NCI-H2107 treated with DMSO at 0.1 percent for 48 hours (cell line): ENCODE measurements around the gene ITIH3.

ENCODE experiments used
- DNase-seq: peaks from one replicate; lab custom pipeline; 2025; ENCODE audit not compliant: unreplicated experiment; lab: John Stamatoyannopoulos, UW

ITIH3 gene

DNA sequence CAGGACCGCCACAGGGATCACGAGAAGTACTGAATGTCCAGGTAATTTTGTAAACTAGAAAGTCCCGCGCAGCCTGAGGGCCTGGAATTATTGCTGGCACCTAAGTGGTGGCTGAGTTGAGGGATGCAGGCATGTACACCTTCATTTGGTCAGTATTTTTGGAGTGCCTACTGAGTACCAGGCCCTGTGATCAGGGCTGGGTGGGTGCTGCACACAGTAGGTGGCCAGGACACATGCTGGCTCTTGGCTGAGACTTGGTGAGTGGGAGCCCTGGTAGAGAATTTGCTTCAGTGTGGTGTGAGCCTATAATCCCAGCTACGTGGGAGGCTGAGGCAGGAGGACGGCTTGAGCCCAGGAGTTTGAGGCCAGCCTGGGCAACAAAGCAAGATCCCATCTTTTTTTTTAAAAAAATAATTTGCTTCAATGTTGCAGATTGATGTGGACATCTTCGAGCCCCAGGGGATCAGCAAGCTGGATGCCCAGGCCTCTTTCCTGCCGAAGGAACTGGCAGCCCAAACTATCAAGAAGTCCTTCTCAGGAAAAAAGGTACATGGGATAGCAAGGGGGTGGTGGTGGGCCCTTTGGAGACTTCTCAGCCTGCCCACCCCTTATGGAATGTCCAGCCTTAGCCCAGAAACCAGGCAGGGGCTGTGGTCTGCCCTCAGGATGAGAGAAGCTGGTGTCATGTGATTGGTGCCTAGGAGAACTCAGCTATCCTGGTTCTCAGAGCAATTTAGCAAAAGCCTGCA, 14.6 kb upstream of the ITIH3 start:
- DNase-seq = no peak

DNA sequence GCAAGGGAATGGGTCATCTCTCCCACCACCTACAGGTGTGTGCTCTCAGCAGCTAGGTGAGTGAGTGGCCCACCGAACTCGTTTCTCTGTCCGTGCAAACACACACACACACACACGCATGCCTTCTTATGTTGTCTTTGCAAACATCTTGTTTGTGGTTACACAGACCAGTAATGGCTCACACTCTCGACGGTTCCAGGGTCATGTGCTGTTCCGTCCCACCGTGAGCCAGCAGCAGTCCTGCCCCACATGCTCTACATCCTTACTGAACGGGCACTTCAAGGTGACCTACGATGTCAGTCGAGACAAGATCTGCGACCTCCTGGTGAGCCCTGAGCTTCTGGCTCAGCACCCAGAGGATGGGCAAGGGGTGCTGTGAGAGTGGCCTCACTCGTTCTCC, 12.9 kb upstream of the ITIH3 start:
- DNase-seq = no peak

DNA sequence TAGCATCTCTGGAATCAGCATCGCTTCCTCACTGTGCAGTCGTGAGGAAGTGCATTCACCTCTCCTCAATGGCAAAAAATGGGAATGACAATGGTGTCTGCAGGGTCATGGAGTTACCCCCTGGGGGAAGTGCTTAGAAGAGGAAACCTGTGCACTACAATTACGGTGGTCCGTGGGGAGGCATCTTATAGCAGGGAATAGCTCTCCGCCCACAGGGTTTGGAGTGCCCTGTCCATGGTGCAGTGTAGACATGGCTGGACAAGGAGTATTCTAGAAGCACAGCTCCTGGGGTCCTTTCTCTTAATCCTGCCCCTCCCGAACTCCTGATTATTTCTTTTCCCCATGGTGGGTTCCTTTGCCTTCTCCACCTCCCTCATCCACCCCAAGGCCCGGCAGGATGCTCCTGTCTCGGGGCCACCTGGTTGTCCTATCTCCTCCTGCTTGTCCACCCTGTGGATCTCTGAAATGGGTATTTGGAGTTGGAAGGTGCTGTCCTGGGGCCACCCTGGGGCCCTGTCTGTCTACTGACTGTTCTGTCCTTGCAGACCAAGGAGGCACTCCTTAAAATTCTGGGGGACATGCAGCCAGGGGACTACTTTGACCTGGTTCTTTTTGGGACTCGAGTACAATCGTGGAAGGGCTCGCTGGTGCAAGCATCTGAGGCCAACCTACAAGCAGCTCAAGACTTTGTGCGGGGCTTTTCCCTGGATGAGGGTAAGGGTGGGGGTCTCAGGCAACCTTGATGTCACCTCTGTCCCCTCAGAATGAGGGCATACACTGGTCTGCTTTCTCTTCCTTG, 12.0 kb upstream of the ITIH3 start:
- DNase-seq = no peak

DNA sequence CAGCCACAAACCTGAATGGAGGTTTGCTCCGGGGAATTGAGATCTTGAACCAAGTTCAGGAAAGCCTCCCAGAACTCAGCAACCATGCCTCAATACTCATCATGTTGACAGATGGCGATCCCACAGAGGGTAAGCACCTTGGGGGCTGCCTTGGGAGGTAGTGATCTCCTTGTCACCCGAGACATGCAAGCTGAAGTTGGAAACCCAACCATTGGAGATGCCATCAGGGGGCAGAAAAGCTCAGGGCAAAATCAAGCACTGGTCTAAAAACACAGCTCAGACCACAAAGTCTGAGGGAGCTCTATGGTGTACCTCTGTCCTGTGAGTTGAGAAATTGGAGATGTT, 11.4 kb upstream of the ITIH3 start:
- DNase-seq = no peak

DNA sequence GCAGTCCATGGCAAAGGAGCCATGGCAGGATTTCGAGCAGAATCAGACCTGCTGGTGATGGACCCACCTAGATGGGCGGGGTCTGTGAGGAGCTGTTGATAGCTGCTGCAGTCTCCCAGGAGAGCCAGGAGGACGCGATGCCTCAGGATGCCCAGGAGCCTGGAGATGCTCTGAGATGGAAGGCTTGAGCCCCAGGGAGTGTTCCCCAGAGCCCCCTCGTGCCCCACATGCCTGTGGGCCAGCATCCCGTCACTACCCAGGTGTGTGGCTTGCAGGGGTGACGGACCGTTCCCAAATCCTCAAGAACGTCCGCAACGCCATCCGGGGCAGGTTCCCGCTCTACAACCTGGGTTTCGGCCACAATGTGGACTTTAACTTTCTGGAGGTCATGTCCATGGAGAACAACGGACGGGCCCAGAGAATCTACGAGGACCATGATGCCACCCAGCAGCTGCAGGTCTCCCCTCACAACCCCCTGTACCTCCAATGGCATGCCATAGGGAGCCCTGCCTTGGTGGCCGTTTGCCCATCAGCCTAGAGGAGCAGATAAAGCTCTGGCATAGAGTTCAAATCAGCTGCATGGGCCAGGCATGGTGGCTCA, 10.5 kb upstream of the ITIH3 start:
- no peak for DNase-seq

- no peak for DNase-seq
Observed at GRCh38 chr3:52784931-52785590, 9.5 kb upstream of the ITIH3 start.

DNA sequence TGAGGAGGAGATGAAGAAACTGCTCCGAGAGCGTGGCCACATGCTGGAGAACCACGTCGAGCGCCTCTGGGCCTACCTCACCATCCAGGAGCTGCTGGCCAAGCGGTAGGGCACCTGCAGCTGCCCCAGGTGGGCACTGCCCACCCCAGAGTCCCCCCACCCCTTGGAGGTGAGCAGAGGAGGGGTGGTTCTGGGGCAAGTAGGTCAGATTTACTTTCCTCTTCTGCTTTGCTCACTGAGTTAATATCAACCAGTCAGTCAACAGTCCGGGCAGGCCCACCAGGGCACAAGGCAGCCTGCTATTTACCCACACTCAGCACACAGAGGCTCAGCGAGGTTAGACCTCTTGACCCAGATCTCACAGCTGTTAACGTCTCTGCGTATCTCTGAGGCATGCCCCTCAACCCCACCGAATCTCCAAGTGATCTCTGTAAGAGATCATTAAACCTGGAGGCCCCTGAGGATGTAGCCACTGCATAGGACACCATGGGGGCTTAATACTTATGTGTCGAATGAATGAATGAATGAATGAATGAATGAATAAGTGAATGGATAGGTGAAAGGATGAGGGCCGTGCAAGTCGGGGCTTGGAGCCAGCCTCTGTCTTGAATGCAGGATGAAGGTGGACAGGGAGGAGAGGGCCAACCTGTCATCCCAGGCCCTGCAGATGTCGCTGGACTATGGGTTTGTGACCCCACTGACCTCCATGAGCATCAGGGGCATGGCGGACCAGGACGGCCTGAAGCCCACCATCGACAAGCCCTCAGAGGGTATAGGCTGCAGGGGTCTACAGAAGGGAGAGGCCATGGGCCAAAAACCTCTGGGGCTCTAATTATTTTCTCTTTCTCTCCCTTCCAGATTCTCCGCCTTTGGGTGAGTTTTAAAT, 8.0 kb upstream of the ITIH3 start:
- no peak for DNase-seq

- DNase-seq = no peak
Observed at GRCh38 chr3:52787246-52787645, 7.3 kb upstream of the ITIH3 start.

DNA sequence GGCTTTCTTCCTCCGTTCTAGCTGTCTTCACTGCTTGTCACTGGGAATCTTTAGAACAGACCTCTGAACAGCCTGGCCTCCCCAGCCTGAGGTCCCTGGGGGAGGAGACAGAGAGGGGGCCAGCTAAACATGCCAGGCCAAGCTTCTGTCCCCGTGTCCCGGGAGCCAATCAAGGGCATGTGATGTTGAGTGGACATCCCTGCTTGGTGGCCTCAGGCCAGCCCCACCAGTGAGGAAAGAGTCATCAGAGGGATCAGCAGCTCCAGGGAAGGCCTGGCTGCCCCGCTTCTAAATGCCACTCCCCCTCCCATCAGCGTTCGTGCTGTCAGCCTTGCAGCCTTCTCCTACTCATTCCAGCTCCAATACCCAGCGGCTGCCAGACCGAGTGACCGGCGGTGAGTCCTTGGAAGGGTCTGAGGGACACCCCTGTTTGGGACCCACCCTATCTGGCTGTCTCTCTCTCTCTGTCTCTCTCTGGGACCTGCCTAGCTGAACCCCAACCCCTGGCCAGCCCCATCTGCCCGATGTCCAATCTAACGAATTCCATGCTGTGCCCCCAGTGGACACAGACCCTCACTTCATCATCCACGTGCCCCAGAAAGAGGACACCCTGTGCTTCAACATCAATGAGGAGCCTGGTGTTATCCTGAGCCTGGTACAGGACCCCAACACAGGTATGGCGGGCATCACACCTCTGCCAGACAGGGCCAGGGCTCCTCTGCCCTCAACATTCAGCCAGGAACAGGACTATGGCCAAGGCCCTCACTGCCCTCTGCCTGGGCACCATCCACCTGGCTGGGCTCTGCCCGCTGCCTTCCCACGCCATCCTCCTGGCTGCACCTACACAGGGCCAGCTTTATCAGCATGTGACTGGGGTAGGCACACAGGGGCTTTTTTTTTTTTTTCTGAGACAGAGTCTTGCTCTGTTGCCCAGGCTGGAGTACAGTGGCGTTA, 6.6 kb upstream of the ITIH3 start:
- DNase-seq = no peak

DNA sequence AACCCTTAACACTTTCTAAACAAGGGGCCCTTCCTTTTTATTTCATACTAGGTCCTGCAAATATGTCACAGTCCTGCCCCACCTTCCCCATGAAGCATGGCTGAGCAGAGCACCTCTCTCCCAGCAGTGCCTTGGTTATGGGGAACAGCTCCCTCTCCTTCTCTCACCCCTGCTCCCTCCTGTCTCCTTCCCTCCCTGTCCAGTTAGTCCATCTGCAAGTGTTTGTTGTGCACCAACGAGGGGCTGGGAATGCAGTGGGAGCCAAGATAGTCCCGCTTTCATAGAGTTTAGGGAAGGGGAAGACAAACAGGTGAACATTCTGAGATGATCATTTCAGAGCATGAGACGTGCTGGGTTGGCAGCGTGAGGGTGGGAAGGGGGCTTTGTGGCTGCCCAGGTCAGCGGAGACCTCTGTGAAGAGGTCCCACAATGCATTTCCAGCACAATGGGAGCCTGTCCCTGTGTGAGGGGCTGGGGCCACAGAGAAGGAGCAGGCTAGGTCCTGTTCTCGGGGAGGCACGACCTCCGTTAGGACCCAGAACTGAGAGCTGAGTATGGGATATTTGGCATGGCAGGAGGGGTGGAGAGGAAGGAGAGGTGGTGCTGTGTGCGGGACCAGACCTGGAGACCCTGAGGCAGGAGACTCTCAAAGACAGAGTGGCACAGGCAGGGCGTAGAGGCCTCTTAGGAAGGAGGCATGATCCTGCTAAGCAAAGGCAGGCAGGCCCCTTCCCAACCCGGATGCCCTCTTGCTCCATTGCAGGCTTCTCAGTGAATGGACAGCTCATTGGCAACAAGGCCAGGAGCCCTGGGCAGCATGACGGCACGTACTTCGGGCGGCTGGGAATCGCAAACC, 5.5 kb upstream of the ITIH3 start:
- DNase-seq = no peak

GRCh38 chr3:52789746-52790040, 4.9 kb upstream of the ITIH3 start:
- DNase-seq = no peak

GRCh38 chr3:52790337-52790736, 4.3 kb upstream of the ITIH3 start:
- DNase-seq = no peak

DNA sequence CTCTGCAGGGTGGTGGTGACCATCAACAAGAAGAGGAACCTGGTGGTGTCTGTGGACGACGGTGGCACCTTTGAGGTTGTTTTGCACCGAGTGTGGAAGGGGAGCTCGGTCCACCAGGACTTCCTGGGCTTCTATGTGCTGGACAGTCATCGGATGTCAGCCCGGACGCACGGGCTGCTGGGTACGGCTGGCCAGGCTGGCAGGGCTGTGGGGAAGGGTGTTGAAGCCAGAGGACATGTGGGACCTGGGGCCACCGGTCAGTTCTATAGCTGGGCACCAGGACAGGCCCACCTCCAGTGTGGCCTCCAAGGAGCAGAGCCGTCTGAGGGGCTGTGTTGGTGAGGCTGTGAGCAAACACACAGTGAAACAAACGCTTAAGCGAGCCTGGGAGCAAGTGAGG, 3.9 kb upstream of the ITIH3 start:
- DNase-seq = no peak

GRCh38 chr3:52791366-52791765, 3.2 kb upstream of the ITIH3 start:
- no peak for DNase-seq

- no peak for DNase-seq
Observed at GRCh38 chr3:52791928-52792327, 2.7 kb upstream of the ITIH3 start.

GRCh38 chr3:52792413-52792812, 2.2 kb upstream of the ITIH3 start:
- DNase-seq = no peak

DNA sequence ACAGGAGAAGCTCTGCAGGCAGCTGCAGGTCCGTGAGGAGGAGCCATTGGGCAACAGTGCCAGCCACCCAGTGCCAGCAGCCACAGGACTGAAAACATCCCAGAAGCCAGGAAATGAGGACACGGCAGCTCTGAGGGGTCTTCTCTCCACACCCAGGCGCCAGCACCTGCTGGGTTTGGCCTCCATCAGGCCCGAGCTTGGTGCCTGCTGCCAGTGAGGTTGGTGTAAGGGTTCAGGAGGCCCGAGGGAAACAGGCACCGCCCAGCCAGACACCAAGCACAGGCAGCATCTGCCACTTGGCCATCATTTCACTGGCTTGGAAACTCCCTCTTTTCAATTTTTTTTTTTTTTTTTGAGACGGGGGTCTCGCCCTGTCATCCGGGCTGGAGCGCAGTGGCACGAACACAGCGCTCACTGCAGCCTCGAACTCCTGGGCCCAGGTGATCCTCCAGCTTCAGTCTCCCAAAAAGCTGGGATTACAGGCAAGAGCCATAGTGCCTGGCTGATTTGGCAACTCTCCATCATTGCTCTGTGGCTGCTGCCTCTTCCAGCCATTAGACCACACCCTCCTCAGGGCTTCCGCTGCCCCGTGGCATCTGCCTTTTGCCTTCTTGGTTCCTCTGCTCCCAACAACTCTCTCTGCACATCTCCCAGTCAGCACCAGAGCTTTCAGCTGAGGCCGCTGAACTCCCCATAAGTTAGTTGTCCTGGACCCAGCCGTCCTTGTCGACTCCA, 1.5 kb upstream of the ITIH3 start:
- DNase-seq = no peak
